Right lobe of liver (tissue), 6 donors: Measurements from ENCODE around the gene EVA1A. TPM values are rescaled to one million over a fixed set of nuclear protein-coding genes. Genes with fewer than 3 reads are reported as not detected.

Source experiments
- ATAC-seq, 4 donors: fragments of 200-7000 bp; cut with Tn5 transposase; one replicate each; pipeline ENCODE4 v1.9.1; 2020; ENCODE audit warnings: mild to moderate bottlenecking in 4 of 4, moderate library complexity in 4 of 4
- DNase-seq, 3 donors: peaks; one replicate each; pipeline ENCODE4 v3.0.0-alpha.2; 2020
- H3K27ac ChIP-seq, 3 donors: fragments of 200-600 bp; one replicate each; pipeline ENCODE4 v1.8.0; 2022
- H3K27me3 ChIP-seq, 2 donors: fragments of 200-600 bp; one replicate each; pipeline ENCODE4 v1.8.0; 2022
- H3K36me3 ChIP-seq, 4 donors: fragments of 200-600 bp; sonication (generic) in 1 of 4; one replicate each; pipeline versions ENCODE4 v1.5.1 to v1.8.0; 2017 to 2022; ENCODE audit warnings: control low read depth in 1 of 4
- H3K4me1 ChIP-seq, 4 donors: fragments of 200-600 bp; sonication (generic) in 1 of 4; one replicate each; pipeline versions ENCODE4 v1.5.1 to v1.8.0; 2017 to 2022; ENCODE audit warnings: control low read depth in 1 of 4
- H3K4me3 ChIP-seq, 3 donors: fragments of 200-600 bp; one replicate each; pipeline ENCODE4 v1.8.0; 2022
- H3K9me3 ChIP-seq, 4 donors: fragments of 200-600 bp; sonication (generic) in 1 of 4; one replicate each; pipeline versions ENCODE4 v1.5.1 to v1.8.0; 2017 to 2022; ENCODE audit warnings: control low read depth in 1 of 4
- POLR2A ChIP-seq: fragments of 450-650 bp; IDR thresholded peaks from one replicate; pipeline ENCODE4 v1.6.1; 2017; ENCODE audit warnings: antibody characterized with exemption, mild to moderate bottlenecking
- WGBS: methylation state at CpG from one replicate; pipeline ENCODE4 v1.1.6; 2018; ENCODE audit warnings: low coverage, low lambda C conversion rate; ENCODE audit not compliant: insufficient coverage; ENCODE audit errors: missing lambda C conversion rate; 5-methylcytosine and 5-hydroxymethylcytosine counted together
- intact Hi-C, 2 donors: fragments of 100-400 bp; cut with DNase I; formaldehyde crosslinking; loops; one replicate each; pipeline versions ENCODE4 v1.11.2 to v1.14.1; 2022
- total RNA-seq, 6 experiments: library from RNA; depleted of rRNA in 2 of 6; stranded (reverse); fragments of >200 nt in 2 of 6; fragmentation: NEBNext Ultra II Directional in 3 of 6; extraction: Animal tissue kit (Norgen Biotek cat#: 25700) in 3 of 6; gene quantifications; one replicate each; pipeline versions ENCODE4 v1.1.0 to v1.2.4, GENCODE V29; 2016 to 2023
- TF ChIP-seq, protein P1 (sequence below), 4 donors: fragments of 200-600 bp in 3 of 4; fragments of 450-650 bp in 1 of 4; IDR thresholded peaks; one replicate each; pipeline versions ENCODE4 v1.5.1 to v1.8.0; 2016 to 2022; ENCODE audit warnings: antibody characterized with exemption in 4 of 4, mild to moderate bottlenecking in 2 of 4
- donor health status: DM: no; HTN: yes; CAD: no.
- donor health status: DM: no; HTN: no; CAD: no.
- donor health status: DM: no; HTN: no; CAD: no.
- donor health status: DM: no; HTN: yes; CAD: no.
- donor health status: DM: no; HTN: yes; CAD: no.

EVA1A gene
- total RNA-seq, 6 experiments from 2014 or later = 30.6 to 125 (median 74.5) TPM

DNA sequence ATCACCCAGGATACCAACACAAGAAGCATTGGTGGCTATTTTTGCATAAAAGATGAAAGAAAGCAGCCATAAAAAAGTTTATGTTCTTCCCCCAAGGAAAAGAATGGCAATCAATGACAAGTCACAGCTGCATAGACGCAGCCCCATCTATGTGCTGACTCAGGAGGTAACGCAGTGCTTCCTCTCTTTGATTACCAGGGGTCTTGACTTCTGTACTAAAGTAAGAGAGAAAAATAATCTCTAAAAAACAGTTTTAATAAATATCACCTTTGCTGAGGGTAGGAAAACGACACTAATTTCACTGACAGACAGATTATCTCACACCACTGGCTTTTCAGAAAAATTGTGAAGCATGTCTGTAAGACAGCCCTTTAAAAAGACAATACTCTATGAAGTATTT is 33.9 kb upstream of the EVA1A start:
- Histone ChIP-seq H3K4me1 (no peaks in the 10 kb centered on the region), H3K36me3 (no peaks in the 10 kb centered on the region), H3K9me3 (no peaks in the 10 kb centered on the region), H3K27me3 (no peaks in the 10 kb centered on the region), H3K27ac (no peak overlapping the region), H3K4me3 (no peak overlapping the region)
- ATAC-seq = no peak
- TF ChIP-seq POLR2A = no peak
- TF ChIP-seq, protein P1, sequence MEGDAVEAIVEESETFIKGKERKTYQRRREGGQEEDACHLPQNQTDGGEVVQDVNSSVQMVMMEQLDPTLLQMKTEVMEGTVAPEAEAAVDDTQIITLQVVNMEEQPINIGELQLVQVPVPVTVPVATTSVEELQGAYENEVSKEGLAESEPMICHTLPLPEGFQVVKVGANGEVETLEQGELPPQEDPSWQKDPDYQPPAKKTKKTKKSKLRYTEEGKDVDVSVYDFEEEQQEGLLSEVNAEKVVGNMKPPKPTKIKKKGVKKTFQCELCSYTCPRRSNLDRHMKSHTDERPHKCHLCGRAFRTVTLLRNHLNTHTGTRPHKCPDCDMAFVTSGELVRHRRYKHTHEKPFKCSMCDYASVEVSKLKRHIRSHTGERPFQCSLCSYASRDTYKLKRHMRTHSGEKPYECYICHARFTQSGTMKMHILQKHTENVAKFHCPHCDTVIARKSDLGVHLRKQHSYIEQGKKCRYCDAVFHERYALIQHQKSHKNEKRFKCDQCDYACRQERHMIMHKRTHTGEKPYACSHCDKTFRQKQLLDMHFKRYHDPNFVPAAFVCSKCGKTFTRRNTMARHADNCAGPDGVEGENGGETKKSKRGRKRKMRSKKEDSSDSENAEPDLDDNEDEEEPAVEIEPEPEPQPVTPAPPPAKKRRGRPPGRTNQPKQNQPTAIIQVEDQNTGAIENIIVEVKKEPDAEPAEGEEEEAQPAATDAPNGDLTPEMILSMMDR (IDR thresholded peaks at IDR 0.05) = no peak
- 73% methylated on average over 3 of the region's 3 CpGs for WGBS
- DNase-seq = no peak
- intact Hi-C loops = no loop called here

DNA sequence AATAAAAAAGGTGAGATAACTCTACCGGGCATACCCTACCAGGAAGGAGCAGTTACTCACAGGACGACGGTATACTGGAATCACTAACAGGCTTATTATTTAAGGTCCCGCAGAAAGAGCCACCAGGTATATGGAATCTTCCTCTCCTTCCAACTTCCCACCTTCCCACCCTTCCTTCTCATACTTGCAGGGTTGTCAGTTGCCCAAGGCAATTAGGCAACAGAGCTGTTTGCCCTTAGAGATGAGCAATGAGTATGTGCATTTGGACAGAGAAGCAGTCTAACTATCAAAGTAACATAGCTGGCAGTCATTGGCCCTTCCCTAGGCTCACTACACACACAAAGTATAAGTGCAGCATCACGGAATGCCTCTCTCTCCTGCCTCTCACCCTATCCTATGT is 32.1 kb upstream of the EVA1A start:
- no peaks in the 10 kb centered on the region for H3K9me3 ChIP-seq
- ATAC-seq (no peak), DNase-seq (no peak)
- H3K4me1 ChIP-seq = no peaks in the 10 kb centered on the region
- no peak overlapping the region for H3K4me3 ChIP-seq
- WGBS = 93% methylated on average over 5 of the region's 5 CpGs
- H3K27me3 ChIP-seq = no peaks in the 10 kb centered on the region
- H3K27ac ChIP-seq = no peak overlapping the region
- H3K36me3 ChIP-seq = no peaks in the 10 kb centered on the region
- TF ChIP-seq POLR2A = no peak
- TF ChIP-seq, protein P1 (IDR thresholded peaks at IDR 0.05) = no peak
- intact Hi-C loops = no loop called here

DNA sequence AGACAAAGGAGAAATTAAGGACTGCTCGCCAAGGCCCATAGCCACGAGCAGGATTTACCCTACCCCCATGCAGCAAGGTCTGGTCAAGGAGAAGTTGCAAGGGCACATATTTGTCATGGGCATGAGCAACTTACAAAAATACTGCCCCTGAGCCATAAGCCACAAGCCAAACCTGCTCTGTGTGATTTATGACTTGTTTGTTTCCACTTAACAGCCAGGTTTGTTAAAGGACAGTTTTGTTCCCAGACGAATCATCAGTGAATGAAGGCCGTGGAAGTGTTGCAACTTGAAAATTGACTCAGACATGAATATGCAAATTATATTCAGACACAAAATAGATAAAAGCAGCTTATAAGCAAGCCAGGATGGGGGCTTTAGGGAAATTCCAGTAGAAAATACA is 31.3 kb upstream of the EVA1A start:
- Histone ChIP-seq H3K9me3 (no peaks in the 10 kb centered on the region), H3K27me3 (no peaks in the 10 kb centered on the region), H3K27ac (no peak overlapping the region), H3K36me3 (no peaks in the 10 kb centered on the region), H3K4me1 (no peaks in the 10 kb centered on the region), H3K4me3 (no peak overlapping the region)
- no peak for DNase-seq
- no peak for TF ChIP-seq POLR2A
- TF ChIP-seq, protein P1 (IDR thresholded peaks at IDR 0.05) = no peak
- intact Hi-C loops = no loop called here
- ATAC-seq = no peak
- WGBS = 68% methylated on average over 4 of the region's 4 CpGs

DNA sequence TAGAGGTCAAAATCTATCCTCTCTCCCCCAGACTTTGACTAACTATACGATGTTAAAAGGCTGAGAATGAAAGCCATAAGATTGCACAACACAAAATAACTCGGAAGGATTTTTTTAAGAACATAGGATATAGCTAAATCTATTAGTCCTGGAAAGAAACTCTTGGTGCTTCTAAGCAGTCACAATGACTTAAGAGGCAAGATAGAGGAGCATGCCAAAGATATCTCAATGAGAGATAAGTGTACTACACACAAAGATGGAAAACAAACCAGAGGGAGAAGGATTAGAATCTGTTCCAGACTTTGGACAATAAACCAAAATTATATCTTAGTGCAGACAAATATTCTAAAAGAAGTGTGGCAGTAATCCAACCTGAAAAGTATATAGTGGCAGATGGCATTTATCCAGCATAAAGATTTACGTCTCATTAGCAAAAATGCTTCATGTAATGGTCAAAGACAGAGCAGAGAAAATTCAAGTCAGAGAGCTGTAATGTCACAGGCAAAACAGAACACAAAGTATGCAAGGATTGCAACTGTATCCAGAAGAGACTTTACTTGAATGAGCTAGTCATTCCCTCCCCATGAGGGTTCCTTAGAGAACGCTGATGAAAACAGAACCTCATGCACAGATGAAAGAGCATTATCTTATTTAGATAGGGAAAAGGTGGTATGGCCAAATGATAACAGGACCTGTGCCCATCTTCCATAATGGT is 28.8 kb upstream of the EVA1A start:
- Histone ChIP-seq H3K9me3 (no peaks in the 10 kb centered on the region), H3K27ac (no peak overlapping the region), H3K36me3 (no peaks in the 10 kb centered on the region), H3K27me3 (no peaks in the 10 kb centered on the region), H3K4me3 (no peak overlapping the region), H3K4me1 (no peaks in the 10 kb centered on the region)
- DNase-seq = no peak
- ATAC-seq = no peak
- intact Hi-C loops = no loop called here
- 41% methylated on average over 4 of the region's 4 CpGs for WGBS
- no peak for TF ChIP-seq POLR2A
- TF ChIP-seq, protein P1 (IDR thresholded peaks at IDR 0.05) = no peak
